Lower leg skin (tissue), 3 donors: ENCODE data around the gene CERCAM.

Experiments
- CTCF ChIP-seq, 3 donors: fragments of 450-650 bp; IDR thresholded peaks; one replicate each; pipeline ENCODE4 v1.5.1; 2016; ENCODE audit warnings: antibody characterized with exemption in 3 of 3, mild to moderate bottlenecking in 3 of 3, moderate library complexity in 2 of 3
- POLR2A ChIP-seq, 2 donors: fragments of 450-650 bp; IDR thresholded peaks; one replicate each; pipeline ENCODE4 v1.6.1; 2016 to 2017; ENCODE audit warnings: antibody characterized with exemption in 2 of 2, mild to moderate bottlenecking in 1 of 2, moderate library complexity in 1 of 2

DNA sequence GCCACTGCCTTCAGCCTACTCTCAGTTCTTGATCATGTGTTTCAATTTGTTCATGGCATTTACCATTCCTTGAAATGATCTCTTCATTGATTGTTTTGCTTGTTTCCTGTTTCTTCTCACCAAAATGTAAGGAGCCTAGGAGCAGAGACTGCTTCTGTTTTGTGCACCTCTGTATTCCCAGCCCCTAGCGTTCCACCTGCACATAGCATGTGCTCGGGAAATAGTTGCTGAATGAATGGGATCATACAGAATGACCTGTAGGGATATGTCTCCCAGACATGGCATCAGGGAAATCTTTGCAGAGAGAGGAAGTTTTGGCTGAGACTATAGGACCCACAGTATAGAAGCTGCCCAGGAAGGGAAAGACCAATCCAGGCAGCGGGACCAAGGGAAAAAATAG lies 6.2 kb upstream of the CERCAM start:
- TF ChIP-seq CTCF (IDR thresholded peaks at IDR 0.05) (no peak), POLR2A (IDR thresholded peaks at IDR 0.05) (no peak)
